ENCODE measurements around the gene ZBTB7A.

GRCh38 chr19:4009990-4010807 lies 56.5 kb downstream of the ZBTB7A start:
- TF ChIP-seq CTCF (tag by site-specific recombination; IDR thresholded peaks at IDR 0.05): no peak
- TF ChIP-seq ZSCAN16 (tag by site-specific recombination; IDR thresholded peaks at IDR 0.05): no peak
- no peak for TF ChIP-seq ZNF610 (tag by site-specific recombination; IDR thresholded peaks at IDR 0.05; ENCODE audit: borderline replicate concordance)
- TF ChIP-seq ZNF311 (tag by site-specific recombination; IDR thresholded peaks at IDR 0.05; ENCODE audit: borderline replicate concordance): no peak
- TF ChIP-seq ZNF426 (tag by site-specific recombination; IDR thresholded peaks at IDR 0.05): no peak
- TF ChIP-seq TSHZ1 (tag by site-specific recombination; IDR thresholded peaks at IDR 0.05; ENCODE audit: borderline replicate concordance): no peak
- TF ChIP-seq ZNF518A (tag by site-specific recombination; conservative IDR thresholded peaks at IDR 0.05; ENCODE audit: low read depth): no peak
- TF ChIP-seq ZNF549 (tag by site-specific recombination; IDR thresholded peaks at IDR 0.05): no peak

All from HEK293 (cell line).